SK-N-MC (cell line): ENCODE results near the gene C4BPB.

Experiments
- DNase-seq: peaks from one replicate; pipeline ENCODE4 v3.0.0-alpha.2; 2011; ENCODE audit warnings: low read depth, low spot score
- H3K27ac ChIP-seq: fragments of 200-600 bp; sonication (generic); 2 replicates; pipeline ENCODE4 v1.5.1; 2016; ENCODE audit warnings: mixed run types
- H3K36me3 ChIP-seq: fragments of 200-600 bp; sonication (generic); 2 replicates; pipeline ENCODE4 v1.6.1; 2017; ENCODE audit warnings: antibody characterized with exemption, low read length, mixed read lengths; ENCODE audit not compliant: insufficient read depth
- H3K4me3 ChIP-seq: fragments of 200-600 bp; sonication (generic); 2 replicates; pipeline ENCODE4 v1.5.1; 2016
- H3K9ac ChIP-seq: fragments of 200-600 bp; sonication (generic); 2 replicates; pipeline ENCODE4 v1.8.0; 2017; ENCODE audit warnings: mixed run types, mixed read lengths; ENCODE audit not compliant: insufficient read length
- H3K9me3 ChIP-seq: fragments of 200-600 bp; sonication (generic); 2 replicates; pipeline ENCODE4 v1.6.1; 2017; ENCODE audit warnings: low read depth, mild to moderate bottlenecking, antibody characterized with exemption, low read length, moderate library complexity, mixed read lengths
- EZH2 ChIP-seq: fragments of 200-600 bp; sonication (generic); IDR thresholded peaks from one replicate; pipeline ENCODE4 v1.6.1; 2017; ENCODE audit warnings: antibody characterized with exemption
- FOXP2 ChIP-seq: optimal IDR thresholded peaks from 2 replicates; pipeline ENCODE3; 2011; ENCODE audit warnings: mild to moderate bottlenecking, moderate library complexity; ENCODE audit not compliant: insufficient read depth; ENCODE audit errors: extremely low read length, control extremely low read depth
- POLR2AphosphoS5 ChIP-seq: IDR thresholded peaks from 2 replicates; pipeline ENCODE4 v1.6.1; 2012; ENCODE audit warnings: mild to moderate bottlenecking, low read depth, low read length, borderline replicate concordance

The C4BPB gene

DNA sequence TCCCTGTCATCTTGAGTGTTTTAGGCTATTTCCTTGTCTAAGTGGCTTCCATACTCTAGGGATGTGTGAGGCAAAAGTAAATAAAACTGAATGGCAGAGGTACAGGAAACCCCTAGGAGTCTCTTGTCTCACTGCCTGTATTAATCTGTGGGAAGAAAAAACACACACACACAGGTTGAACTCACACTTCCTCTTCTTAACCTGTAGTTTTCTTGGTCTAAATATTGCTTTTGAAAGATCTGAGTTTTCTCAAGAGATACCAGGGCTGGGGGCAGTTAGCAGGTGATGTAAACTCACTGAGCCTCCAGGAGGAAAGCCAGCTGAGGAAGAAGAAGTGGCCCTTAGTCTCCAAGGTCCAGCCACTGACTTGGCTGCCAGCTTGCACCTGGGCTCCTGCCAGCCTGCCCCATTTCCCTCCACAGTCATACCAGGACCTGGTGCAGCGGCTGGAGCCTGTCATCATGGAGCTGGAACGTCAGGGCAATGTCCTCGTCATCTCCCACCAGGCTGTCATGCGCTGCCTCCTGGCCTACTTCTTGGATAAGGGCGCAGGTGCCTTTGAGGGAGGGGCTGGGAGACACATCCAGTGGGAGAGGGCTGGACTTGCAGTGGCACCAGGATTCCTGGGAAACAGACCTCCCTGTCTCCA lies 18.7 kb upstream of the C4BPB start:
- Histone ChIP-seq H3K9ac (no peak overlapping the region), H3K9me3 (no peaks in the 10 kb centered on the region), H3K36me3 (no peaks in the 10 kb centered on the region), H3K4me3 (no peak overlapping the region), H3K27ac (no peak overlapping the region)
- no peak for DNase-seq
- TF ChIP-seq EZH2 (no peak), FOXP2 (no peak), POLR2AphosphoS5 (no peak)

DNA sequence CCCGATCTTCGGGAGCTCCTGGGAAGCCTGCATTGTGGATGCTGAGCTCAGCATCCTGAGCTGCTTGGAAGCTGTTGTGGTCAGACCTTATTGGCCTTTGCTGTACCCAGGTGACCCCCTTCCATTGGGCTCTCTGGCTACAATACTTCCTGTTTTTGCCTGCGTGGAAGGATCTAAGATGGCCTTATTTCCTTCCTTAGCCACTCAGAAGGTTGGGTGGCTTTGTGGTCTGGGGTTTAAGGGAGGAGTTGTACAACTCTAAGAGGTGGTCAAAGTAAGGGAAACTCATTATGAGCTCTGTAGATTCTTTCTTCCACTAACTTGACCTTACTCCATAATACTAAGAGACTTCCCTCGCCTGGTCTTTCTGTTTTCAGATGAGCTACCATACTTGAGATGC lies 17.8 kb upstream of the C4BPB start:
- Histone ChIP-seq H3K9ac (no peak overlapping the region), H3K4me3 (no peak overlapping the region), H3K36me3 (no peaks in the 10 kb centered on the region), H3K9me3 (no peaks in the 10 kb centered on the region), H3K27ac (no peak overlapping the region)
- TF ChIP-seq POLR2AphosphoS5 (no peak), EZH2 (no peak), FOXP2 (no peak)
- DNase-seq, result no peak

DNA sequence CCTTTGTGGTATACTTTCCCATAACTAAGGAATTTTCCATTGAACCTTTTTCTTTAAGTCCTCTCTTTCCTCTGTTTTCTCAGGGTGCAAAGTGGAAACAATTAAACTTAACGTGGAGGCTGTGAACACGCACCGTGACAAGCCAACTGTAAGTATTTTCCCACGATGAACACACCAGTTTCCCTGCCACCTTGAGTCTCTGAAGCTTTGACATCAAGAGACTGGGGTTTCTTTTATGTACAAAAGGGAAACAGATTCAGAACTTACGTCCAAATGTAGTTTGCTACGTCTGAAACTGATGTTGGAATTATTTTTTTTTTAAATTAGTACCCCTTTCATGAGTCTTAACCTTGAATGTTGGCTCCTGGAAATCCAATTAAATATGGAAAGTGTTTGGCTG lies 17.2 kb upstream of the C4BPB start:
- no peaks in the 10 kb centered on the region for H3K36me3 ChIP-seq
- H3K4me3 ChIP-seq, result no peak overlapping the region

DNA sequence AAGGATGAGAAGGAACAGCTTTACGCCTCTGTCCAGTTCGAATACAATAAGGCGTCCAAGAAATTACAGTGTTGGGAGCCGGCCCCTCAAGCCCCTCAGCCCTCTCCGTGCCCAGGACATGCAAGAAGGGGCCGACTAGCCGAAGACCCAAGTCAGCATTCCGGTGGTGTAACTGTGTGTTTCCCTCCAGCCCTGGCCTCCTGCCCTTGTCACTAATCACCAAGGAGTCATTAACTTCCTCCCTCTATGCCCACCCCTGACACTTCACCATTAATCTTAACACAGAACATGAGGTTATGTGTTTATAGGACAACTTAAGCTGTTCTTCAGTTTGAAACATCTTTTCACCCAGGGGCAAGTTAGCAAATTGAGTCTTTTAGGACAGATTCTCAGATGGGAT lies 16.4 kb upstream of the C4BPB start:
- DNase-seq, result no peak
- Histone ChIP-seq H3K9me3 (no peaks in the 10 kb centered on the region), H3K9ac (no peak overlapping the region), H3K4me3 (no peak overlapping the region), H3K36me3 (no peaks in the 10 kb centered on the region), H3K27ac (no peak overlapping the region)
- TF ChIP-seq FOXP2, result no peak
- TF ChIP-seq EZH2, result no peak
- no peak for TF ChIP-seq POLR2AphosphoS5

More for the DNA sequence above, 17.2 kb upstream of the C4BPB start:
- TF ChIP-seq POLR2AphosphoS5, result no peak
- H3K9ac ChIP-seq, result no peak overlapping the region
- no peak for DNase-seq
- no peak overlapping the region for H3K27ac ChIP-seq
- H3K9me3 ChIP-seq, result no peaks in the 10 kb centered on the region

DNA sequence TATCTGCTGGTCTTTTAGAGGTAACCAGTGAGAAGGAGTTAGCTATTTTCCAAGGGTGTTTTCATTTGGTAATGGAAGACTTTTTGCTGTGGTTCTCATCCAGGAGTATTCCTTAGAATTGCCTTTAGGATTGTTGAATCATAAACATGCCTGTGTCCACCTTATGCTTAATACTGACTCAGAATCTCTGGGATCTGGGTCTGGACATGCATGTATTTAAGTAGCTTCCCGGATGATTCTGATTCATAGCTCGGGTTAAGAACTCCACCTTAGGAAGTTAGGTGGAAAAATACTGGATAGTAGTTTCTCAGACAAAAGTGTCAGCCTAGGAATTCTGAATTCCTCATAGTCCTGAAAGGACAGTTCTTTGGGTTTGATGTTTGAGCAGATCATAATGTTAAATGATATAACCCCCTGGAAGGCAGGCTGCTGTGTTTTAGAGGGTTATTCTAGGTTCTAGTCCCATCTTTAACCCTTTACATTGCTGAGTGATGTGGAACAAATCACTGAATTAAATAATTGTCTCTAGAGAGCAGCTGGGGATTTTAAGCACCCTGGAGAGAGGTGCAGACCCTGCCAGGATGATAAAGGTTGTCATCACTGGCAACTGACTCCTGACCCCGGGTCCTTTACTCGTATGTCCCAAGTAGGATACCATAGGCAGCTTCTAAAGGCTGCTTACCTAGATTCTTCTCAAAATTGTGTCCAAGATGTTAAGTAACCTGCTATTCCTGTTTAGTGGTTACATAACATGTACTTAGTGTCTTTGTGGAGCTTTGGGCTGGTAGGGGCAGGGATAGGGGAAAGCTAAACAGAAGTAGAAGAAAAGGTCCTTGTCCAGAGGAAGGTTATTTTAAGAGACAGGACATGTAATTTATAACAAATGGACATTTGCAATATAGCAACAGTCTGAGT lies 14.5 kb upstream of the C4BPB start:
- Histone ChIP-seq H3K27ac (no peak overlapping the region), H3K4me3 (no peak overlapping the region), H3K9me3 (no peaks in the 10 kb centered on the region), H3K9ac (no peak overlapping the region), H3K36me3 (no peaks in the 10 kb centered on the region)
- TF ChIP-seq EZH2 (no peak), POLR2AphosphoS5 (no peak), FOXP2 (no peak)
- DNase-seq, result no peak

DNA sequence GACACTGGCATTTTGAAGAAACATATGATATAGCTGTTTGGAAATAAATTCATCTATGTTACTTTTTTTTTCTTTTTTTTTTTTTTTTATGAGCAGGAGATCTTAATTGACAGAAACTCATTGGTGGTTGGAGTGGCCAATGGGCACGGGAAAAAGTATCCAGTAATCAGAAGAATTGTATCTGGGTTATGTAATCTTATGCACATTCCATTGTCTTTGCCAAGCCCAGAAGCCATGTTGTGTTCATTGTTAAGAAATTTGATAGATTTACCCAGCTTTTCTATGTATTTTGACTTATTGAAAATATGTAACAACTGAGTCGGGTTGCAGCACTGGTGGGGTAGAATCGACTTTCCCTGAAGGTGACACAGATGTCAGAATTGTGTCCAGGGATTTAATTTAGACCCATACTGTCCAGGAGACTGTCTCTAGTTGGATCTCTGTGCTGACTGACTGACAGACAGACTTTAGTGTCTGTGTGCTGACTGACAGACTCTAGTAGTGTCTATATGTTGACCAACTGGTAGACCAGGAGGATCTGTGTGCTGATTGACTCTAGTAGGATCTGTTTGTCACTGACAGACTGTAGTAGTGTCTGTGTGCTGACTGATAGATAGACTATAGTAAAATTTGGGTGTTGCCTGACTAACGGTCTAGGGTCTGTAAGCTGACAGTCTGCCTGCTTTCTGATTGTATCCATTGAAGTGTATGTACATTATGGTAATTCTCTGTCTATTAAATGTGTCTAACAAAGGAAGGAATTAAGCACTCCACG lies 12.3 kb upstream of the C4BPB start:
- no peak for TF ChIP-seq FOXP2
- TF ChIP-seq EZH2, result no peak
- no peak for TF ChIP-seq POLR2AphosphoS5
- no peaks in the 10 kb centered on the region for H3K9me3 ChIP-seq

DNA sequence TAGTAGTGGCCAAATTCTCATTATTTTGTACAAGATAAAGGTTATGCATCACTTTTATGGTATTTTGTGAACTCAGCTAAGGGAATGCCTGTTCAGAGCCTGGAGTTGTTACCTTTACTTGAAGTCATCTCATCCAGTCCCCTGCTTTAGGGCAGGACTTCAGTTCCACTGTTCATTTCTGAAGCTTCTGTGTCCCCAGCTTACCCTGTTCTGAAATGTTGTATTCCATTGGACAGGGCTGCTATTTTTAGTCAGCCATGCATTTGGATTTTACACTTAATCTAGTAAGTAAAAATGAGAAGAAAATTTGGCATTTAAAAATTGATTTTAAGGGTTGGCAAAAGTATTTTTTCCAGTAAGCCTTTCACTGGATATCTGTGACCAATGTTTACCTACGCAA lies 11.6 kb upstream of the C4BPB start:
- Histone ChIP-seq H3K4me3 (no peak overlapping the region), H3K9me3 (no peaks in the 10 kb centered on the region), H3K36me3 (no peaks in the 10 kb centered on the region), H3K27ac (no peak overlapping the region), H3K9ac (no peak overlapping the region)
- no peak for DNase-seq
- TF ChIP-seq EZH2 (no peak), FOXP2 (no peak), POLR2AphosphoS5 (no peak)

More for the DNA sequence above, 12.3 kb upstream of the C4BPB start:
- H3K4me3 ChIP-seq, result no peak overlapping the region
- H3K9ac ChIP-seq, result no peak overlapping the region
- no peak for DNase-seq
- H3K36me3 ChIP-seq, result no peaks in the 10 kb centered on the region
- no peak overlapping the region for H3K27ac ChIP-seq
